Endothelial cell of umbilical vein (primary cell): ENCODE measurements around the gene MMS22L. TPM values are rescaled to one million over a fixed set of nuclear protein-coding genes. Genes with fewer than 3 reads are reported as not detected.

Experiments used
- BruUV-seq: library from RNA; stranded (reverse); fragments of 400-500 nt; replicated peaks from 2 replicates; lab custom pipeline; 2021; lab: Mats Ljungman, UMichigan
- CTCF ChIA-PET: fragments of 300-600, 350-600 bp; sonication (Branson Sonifier 250); formaldehyde crosslinking; loops from one replicate; lab custom pipeline; 2021; ENCODE audit warnings: antibody characterized with exemption, inconsistent platforms; lab: Charles Lee
- POLR2A ChIA-PET: fragments of 300-600, 350-600 bp; sonication (Branson Sonifier 250); formaldehyde crosslinking; loops from one replicate; lab custom pipeline; 2021; ENCODE audit warnings: antibody characterized with exemption, inconsistent platforms; lab: Charles Lee
- DNase-seq: peaks from one replicate; pipeline ENCODE4 v3.0.0-alpha.2; 2011; ENCODE audit warnings: low read depth, low spot score
- FAIRE-seq: peaks from 2 replicates; lab custom pipeline; 2011; peaks lifted over from hg19 to GRCh38; lab: Jason Lieb, UNC
- H2AFZ ChIP-seq: 2 replicates; pipeline ENCODE4 v1.6.0; 2012; ENCODE audit warnings: low read depth, low read length, control low read depth, inconsistent platforms
- H3K27ac ChIP-seq: 2 replicates; pipeline ENCODE4 v1.5.1; 2011; ENCODE audit warnings: low read depth, mild to moderate bottlenecking, control low read depth, low read length, moderate library complexity; ENCODE audit not compliant: insufficient read depth
- H3K27me3 ChIP-seq, 2 experiments: 2 replicates each; pipeline versions ENCODE4 v1.6.0 to v1.6.1; 2011; ENCODE audit warnings: low read length in 2 of 2, mixed read lengths in 1 of 2; ENCODE audit not compliant: control insufficient read depth in 2 of 2, insufficient read depth in 2 of 2
- H3K36me3 ChIP-seq, 2 experiments: 2 replicates in 1 of 2; 3 replicates in 1 of 2; pipeline ENCODE4 v1.5.1; 2011; ENCODE audit warnings: low read length in 2 of 2, mild to moderate bottlenecking in 1 of 2, moderate library complexity in 1 of 2; ENCODE audit not compliant: control insufficient read depth in 2 of 2, insufficient read depth in 2 of 2; ENCODE audit errors: extremely low read depth in 1 of 2
- H3K4me1 ChIP-seq: 3 replicates; pipeline ENCODE4 v1.5.1; 2011; ENCODE audit warnings: mild to moderate bottlenecking, low read length; ENCODE audit not compliant: control insufficient read depth, insufficient read depth; ENCODE audit errors: extremely low read depth
- H3K4me2 ChIP-seq: 2 replicates; pipeline ENCODE4 v1.6.1; 2011; ENCODE audit warnings: low read length, control low read depth, mixed read lengths; ENCODE audit not compliant: insufficient read depth
- H3K4me3 ChIP-seq, 3 experiments: fragments of 200-600 bp in 1 of 3; sonication (generic), shearing (Covaris generic) in 1 of 3; replicated peaks in 1 of 3; 2 replicates each; pipeline ENCODE4 v1.5.1; 2011 to 2016; ENCODE audit warnings: control low read depth in 3 of 3, low read length in 3 of 3, mild to moderate bottlenecking in 2 of 3, inconsistent platforms in 1 of 3, low read depth in 1 of 3, moderate library complexity in 1 of 3; ENCODE audit not compliant: insufficient read depth in 1 of 3
- H3K79me2 ChIP-seq: 2 replicates; pipeline ENCODE4 v1.6.0; 2012; ENCODE audit warnings: low read length, inconsistent platforms; ENCODE audit not compliant: control insufficient read depth, insufficient read depth
- H3K9ac ChIP-seq: replicated peaks from 2 replicates; pipeline ENCODE3; 2011; ENCODE audit warnings: low read length, control low read depth; ENCODE audit not compliant: insufficient read depth; ENCODE audit errors: extremely low read depth
- H3K9me1 ChIP-seq: replicated peaks from 3 replicates; pipeline ENCODE4 v1.6.0; 2011; ENCODE audit warnings: mild to moderate bottlenecking, low read length; ENCODE audit not compliant: control insufficient read depth, insufficient read depth; ENCODE audit errors: extremely low read depth
- H3K9me3 ChIP-seq: replicated peaks from 2 replicates; pipeline ENCODE4 v1.5.1; 2012; ENCODE audit warnings: low read length, inconsistent platforms; ENCODE audit not compliant: control insufficient read depth, insufficient read depth
- H4K20me1 ChIP-seq: replicated peaks from 2 replicates; pipeline ENCODE3; 2011; ENCODE audit warnings: mild to moderate bottlenecking, low read length; ENCODE audit not compliant: control insufficient read depth, insufficient read depth; ENCODE audit errors: extremely low read depth
- EZH2 ChIP-seq: IDR thresholded peaks from 2 replicates; pipeline ENCODE4 v1.6.1; 2012; ENCODE audit warnings: borderline replicate concordance, low read depth, mild to moderate bottlenecking, moderate library complexity, low read length, inconsistent platforms; ENCODE audit not compliant: severe bottlenecking
- FOS ChIP-seq: IDR thresholded peaks from 2 replicates; pipeline ENCODE4 v1.6.1; 2011; ENCODE audit warnings: mild to moderate bottlenecking, low read length, moderate library complexity, borderline replicate concordance; ENCODE audit not compliant: insufficient read depth
- GATA2 ChIP-seq: IDR thresholded peaks from 2 replicates; pipeline ENCODE4 v1.7.0; 2011; ENCODE audit warnings: low read depth, mild to moderate bottlenecking, moderate library complexity, mixed read lengths, low read length; ENCODE audit not compliant: insufficient read length, insufficient read depth
- JUN ChIP-seq: IDR thresholded peaks from 2 replicates; pipeline ENCODE4 v1.6.1; 2011; ENCODE audit warnings: borderline replicate concordance, low read depth; ENCODE audit not compliant: insufficient read length, insufficient read depth
- MYC ChIP-seq: IDR thresholded peaks from one replicate; pipeline ENCODE4 v1.6.1; 2011; ENCODE audit warnings: mild to moderate bottlenecking, low read depth, low read length
- POLR2A ChIP-seq: IDR thresholded peaks from 2 replicates; pipeline ENCODE4 v1.6.1; 2012; ENCODE audit warnings: low read depth, mild to moderate bottlenecking, control low read depth, low read length
- POLR2AphosphoS5 ChIP-seq: IDR thresholded peaks from 2 replicates; pipeline ENCODE4 v1.6.1; 2012; ENCODE audit warnings: low read depth, mild to moderate bottlenecking, control low read depth, low read length, moderate library complexity; ENCODE audit not compliant: insufficient read depth
- dilution Hi-C: fragments of 300-500 bp; cut with MboI; formaldehyde crosslinking; loops from one replicate; pipeline ENCODE4 v1.15.0; 2019; ENCODE audit warnings: low sequenced_read_pairs; ENCODE audit not compliant: extremely low pct_ligation_motif_present
- intact Hi-C: fragments of 100-400 bp; cut with micrococcal nuclease; formaldehyde crosslinking; loops from one replicate; pipeline ENCODE4 v1.10.0; 2022
- polyA plus RNA-seq, 4 experiments: library from polyadenylated mRNA; depleted of rRNA in 3 of 4; stranded (reverse) in 3 of 4; unstranded in 1 of 4; fragments of >200 nt; gene quantifications; 2 replicates each; pipeline versions ENCODE4 v1.2.1 to v1.2.3, GENCODE V29; 2011 to 2012; ENCODE audit warnings: missing spikeins in 1 of 4
- total RNA-seq: library from RNA; stranded (reverse); gene quantifications from 2 replicates; pipeline ENCODE4 v1.2.3, GENCODE V29; 2021
- TF ChIP-seq, protein P1 (sequence below): IDR thresholded peaks from 2 replicates; pipeline ENCODE4 v1.6.1; 2011; ENCODE audit not compliant: insufficient read depth, insufficient read length
- TF ChIP-seq, protein P2 (sequence below), 2 donors: IDR thresholded peaks; 1 replicate in 1 of 2; 2 replicates in 1 of 2; pipeline ENCODE4 v1.5.1; 2011; ENCODE audit warnings: low read length in 2 of 2, mild to moderate bottlenecking in 2 of 2, moderate library complexity in 2 of 2, control low read depth in 1 of 2, inconsistent platforms in 1 of 2, low read depth in 1 of 2; ENCODE audit not compliant: insufficient read depth in 1 of 2; ENCODE audit errors: extremely low read depth in 1 of 2

MMS22L gene
- total and polyA plus RNA-seq, 2 donors (not counting 3 experiments of a cell fraction or from before 2014, with no cell fraction given): 5.5 to 19.3 TPM

DNA sequence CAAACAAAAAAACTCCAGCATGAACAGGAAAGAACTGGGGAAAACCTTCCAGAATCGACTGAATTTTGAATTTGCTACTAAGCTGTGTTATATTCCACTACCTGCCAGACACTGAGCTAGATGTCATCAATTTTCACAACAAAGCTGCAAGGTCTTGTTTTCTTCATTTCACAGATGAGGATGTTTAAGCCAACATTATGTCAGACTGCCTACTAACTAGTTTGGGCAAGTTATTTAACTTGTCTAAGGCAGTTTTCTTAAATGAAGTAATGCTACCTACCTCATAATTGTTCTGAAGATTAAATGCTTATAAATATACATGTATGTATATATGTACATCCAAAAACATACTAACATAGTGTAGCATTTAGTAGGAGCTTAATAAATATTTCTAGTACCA is 144.4 kb downstream of the MMS22L start:
- H3K36me3 ChIP-seq: no peaks in the 10 kb centered on the region
- dilution Hi-C loops (no loop called here), intact Hi-C loops (no loop called here)
- ChIA-PET CTCF (interaction anchor here (0.8 to 1.0 kb wide), 3 partner anchors 12 to 298 kb away, joined by 3 read pairs; no protein-coding TSS in a partner anchor), POLR2A (no interaction called here)
- no peak overlapping the region for H3K4me3 ChIP-seq
- no peaks in the 10 kb centered on the region for H4K20me1 ChIP-seq
- no peak for TF ChIP-seq GATA2
- TF ChIP-seq, protein P1, sequence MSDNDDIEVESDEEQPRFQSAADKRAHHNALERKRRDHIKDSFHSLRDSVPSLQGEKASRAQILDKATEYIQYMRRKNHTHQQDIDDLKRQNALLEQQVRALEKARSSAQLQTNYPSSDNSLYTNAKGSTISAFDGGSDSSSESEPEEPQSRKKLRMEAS: no peak
- TF ChIP-seq MYC: no peak
- TF ChIP-seq EZH2: no peak
- no peak for TF ChIP-seq JUN
- no peak for TF ChIP-seq POLR2A
- TF ChIP-seq FOS: no peak
- TF ChIP-seq, protein P2, sequence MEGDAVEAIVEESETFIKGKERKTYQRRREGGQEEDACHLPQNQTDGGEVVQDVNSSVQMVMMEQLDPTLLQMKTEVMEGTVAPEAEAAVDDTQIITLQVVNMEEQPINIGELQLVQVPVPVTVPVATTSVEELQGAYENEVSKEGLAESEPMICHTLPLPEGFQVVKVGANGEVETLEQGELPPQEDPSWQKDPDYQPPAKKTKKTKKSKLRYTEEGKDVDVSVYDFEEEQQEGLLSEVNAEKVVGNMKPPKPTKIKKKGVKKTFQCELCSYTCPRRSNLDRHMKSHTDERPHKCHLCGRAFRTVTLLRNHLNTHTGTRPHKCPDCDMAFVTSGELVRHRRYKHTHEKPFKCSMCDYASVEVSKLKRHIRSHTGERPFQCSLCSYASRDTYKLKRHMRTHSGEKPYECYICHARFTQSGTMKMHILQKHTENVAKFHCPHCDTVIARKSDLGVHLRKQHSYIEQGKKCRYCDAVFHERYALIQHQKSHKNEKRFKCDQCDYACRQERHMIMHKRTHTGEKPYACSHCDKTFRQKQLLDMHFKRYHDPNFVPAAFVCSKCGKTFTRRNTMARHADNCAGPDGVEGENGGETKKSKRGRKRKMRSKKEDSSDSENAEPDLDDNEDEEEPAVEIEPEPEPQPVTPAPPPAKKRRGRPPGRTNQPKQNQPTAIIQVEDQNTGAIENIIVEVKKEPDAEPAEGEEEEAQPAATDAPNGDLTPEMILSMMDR (IDR thresholded peaks at IDR 0.05; ENCODE audit: extremely low read depth in 1 of 2, insufficient read depth in 1 of 2, low read depth in 1 of 2, low read length in 2 of 2): no peak
- no peak for TF ChIP-seq POLR2AphosphoS5
- H3K4me1 ChIP-seq: no peaks in the 10 kb centered on the region
- no peaks in the 10 kb centered on the region for H3K79me2 ChIP-seq
- H3K27me3 ChIP-seq: no peaks in the 10 kb centered on the region
- no peak overlapping the region for H3K9ac ChIP-seq
- no peak overlapping the region for H2AFZ ChIP-seq
- no peaks in the 10 kb centered on the region for H3K9me3 ChIP-seq
- DNase-seq (no peak), FAIRE-seq (no peak)
- BruUV-seq: no TSS peak
- H3K4me2 ChIP-seq: no peak overlapping the region
- H3K9me1 ChIP-seq: no peaks in the 10 kb centered on the region
- H3K27ac ChIP-seq: no peak overlapping the region
